OCI-LY1 (cell line): ENCODE measurements around the gene PLOD2.

Experiments
- CTCF ChIP-seq: fragments of 200-600 bp; sonication (generic), shearing (Covaris generic); IDR thresholded peaks from 2 replicates; pipeline ENCODE4 v1.5.1; 2017; ENCODE audit warnings: mild to moderate bottlenecking, antibody characterized with exemption, low read length, moderate library complexity, mixed read lengths
- EZH2 ChIP-seq: fragments of 200-600 bp; sonication (generic), shearing (Covaris generic); IDR thresholded peaks from 2 replicates; pipeline ENCODE4 v1.8.0; 2017; ENCODE audit warnings: borderline replicate concordance, mixed run types, mild to moderate bottlenecking, antibody characterized with exemption, low read length, moderate library complexity, mixed read lengths

DNA sequence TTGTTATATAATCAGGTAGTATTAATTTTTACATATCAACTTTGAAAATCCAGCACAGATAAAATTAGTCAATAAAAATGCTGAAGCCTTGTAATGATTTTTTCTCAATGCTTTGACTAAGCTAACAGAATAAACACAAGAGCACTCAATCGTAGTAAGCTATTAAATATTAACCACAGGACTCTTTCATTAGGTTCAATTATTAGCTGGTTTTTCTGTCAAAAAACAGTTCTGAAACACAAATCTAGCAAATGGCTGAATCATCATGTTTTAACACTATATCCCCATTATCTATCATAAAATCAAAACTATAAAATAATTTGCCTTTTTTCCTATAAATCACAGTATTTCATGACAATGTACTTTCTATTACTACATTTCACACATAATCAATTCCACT lies 69.6 kb downstream of the PLOD2 start:
- no peak for TF ChIP-seq CTCF
- TF ChIP-seq EZH2, result no peak
